HG03354 (cell line): ENCODE measurements around the gene CLCA2.
A peak's percentile ranks its signal among the peaks of the same experiment; 100 is the strongest.

Experiments
- ATAC-seq: cut with Tn5 transposase; IDR thresholded peaks from one replicate; pipeline ENCODE4 v1.9.1; 2021; ENCODE audit warnings: mild to moderate bottlenecking; ENCODE audit not compliant: unreplicated experiment, poor library complexity, severe bottlenecking

The CLCA2 gene

DNA sequence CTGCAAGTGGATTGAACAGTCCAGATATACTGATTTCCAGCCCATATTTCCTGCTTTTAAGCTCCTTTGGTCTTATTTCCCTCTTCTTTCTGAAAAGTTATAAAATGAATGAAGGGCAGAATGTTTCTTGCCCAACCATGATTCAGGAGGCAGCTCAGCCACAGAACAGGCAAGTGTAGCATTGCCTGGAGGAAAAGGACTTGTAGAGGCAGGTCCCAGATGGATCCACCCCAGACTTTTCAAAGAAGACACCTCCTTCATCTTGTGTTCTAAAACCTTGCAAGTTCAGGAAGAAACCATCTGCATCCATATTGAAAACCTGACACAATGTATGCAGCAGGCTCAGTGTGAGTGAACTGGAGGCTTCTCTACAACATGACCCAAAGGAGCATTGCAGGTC is at the start of gene CLCA2:
TSS of gene CLCA2 (plus strand) at position 299 of the 400 bp plus-strand sequence. CDS start at position 376, 77 bp downstream.
- ATAC-seq, result no peak

- ATAC-seq, result no peak
These were observed 48.3 kb upstream of the CLCA2 start for GRCh38 chr1:86375688-86376087.

- ATAC-seq, result no peak
These were observed 46.6 kb upstream of the CLCA2 start for GRCh38 chr1:86377341-86377740.

DNA sequence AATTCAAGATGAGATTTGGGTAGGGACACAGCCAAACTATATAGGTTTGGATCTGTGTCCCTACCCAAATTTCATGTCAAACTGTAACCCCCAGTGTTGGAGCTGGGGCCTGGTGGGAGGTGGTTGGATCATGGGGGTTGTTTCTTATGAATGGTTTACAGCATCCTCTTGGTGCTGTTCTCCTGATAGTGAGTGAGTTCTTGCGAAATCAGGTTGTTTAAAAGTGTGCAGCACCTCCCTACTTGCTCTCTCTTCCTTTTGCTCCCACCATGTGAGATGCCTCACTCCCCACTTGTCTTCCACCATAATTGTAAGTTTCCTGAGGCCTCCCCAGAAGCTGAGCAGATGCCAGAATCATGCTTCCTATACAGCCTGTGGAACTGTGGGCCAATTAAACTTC is 45.2 kb upstream of the CLCA2 start:
- ATAC-seq, result no peak

DNA sequence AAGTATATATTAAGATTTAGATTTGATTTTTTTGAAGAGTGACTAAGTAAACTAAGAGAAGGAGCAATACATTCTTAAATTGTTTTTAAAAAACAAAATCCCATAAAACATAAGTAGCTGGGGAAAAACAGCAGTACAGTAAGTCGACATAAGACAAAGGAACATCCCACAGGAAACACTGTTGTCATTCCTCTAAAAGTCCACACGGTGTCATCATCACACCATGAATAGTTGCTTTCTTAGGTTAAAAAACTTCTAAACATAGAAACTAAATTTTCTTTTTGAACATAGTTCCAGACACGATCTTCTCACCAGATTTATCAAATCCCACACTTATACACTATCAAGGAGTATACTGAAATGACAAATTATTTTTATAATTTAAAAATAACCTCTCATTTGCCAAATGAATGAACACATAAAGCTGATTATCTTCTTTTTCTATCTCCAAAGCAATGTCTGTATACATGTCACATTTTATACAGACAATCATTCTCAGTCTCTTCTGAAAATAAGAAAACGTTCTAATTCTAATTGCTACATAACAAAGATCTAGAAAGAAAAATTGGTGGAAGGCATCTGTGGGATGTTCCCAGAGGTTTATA is 43.6 kb upstream of the CLCA2 start:
- peak; percentile 76 for ATAC-seq

- no peak for ATAC-seq
These were observed 42.7 kb upstream of the CLCA2 start for GRCh38 chr1:86381223-86381622.

GRCh38 chr1:86382878-86383277 is 41.1 kb upstream of the CLCA2 start:
- peak; percentile 66 for ATAC-seq

- ATAC-seq, result no peak
These were observed 35.9 kb upstream of the CLCA2 start for GRCh38 chr1:86387916-86388627.

DNA sequence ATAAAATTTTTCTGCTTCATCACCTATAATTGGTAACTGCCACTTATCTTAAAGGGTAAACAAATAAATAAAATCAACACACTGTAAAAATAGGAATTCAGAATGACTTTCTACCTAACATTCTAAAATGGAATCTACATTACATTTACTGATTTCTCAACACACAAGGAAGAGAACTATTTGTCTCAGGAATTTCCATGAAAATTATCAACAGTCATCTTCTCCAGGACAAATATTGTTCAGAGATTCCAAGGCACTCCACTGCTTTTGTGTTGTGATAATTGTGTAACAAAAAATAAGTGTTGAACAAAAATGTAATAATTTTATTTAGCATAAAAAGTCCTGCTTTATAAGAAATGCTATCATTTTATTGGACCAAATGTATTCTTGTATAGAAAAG is 35.2 kb upstream of the CLCA2 start:
- ATAC-seq, result no peak

GRCh38 chr1:86389307-86389706 is 34.7 kb upstream of the CLCA2 start:
- ATAC-seq, result peak; percentile 93

- ATAC-seq, result no peak
These were observed 29.6 kb upstream of the CLCA2 start for GRCh38 chr1:86394416-86394815.

DNA sequence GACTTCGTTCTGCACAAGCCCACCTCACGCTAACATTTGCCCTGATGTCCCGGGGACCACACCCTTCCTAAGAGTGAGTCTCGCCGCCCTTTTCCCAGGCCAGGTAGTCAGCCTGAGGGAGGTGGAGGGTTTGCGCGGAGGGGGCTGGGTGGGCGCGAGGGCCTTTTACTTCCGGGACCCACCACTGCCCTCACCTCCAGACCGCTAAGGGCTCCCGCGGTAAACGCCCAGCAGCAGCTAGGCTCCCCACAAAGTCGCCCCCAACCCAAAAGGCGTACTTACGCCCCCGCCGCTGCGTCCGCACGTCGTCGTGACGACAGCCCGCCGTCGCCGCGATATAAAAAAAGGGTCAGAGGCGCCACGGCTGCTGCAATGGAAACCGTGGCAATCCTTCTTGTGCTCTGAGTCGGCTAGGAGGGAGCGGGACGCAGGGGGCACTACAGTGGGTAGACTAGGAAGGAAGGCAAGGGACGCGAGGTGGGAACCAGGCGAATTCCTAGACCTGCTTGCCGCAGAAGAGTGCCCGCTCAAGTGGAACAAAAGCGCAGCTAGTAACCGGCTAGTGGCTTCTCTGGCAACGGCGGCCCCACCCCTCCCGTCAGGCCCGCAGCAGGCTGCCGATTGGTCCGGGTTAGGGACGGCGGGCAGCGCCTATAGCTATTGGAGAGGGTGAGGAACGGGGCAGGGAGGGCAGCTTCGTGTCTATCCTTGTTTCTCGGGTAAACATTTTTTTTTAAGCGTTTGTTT is 28.0 kb upstream of the CLCA2 start, which contains the start of gene ODF2L:
TSS of gene ODF2L (minus strand) at position 573 of the 747 bp plus-strand sequence. CDS start 9,296 bp downstream, outside the sequence.
- peak; percentile 100 for ATAC-seq

GRCh38 chr1:86396498-86396890 is 27.5 kb upstream of the CLCA2 start:
- peak; percentile 29 for ATAC-seq

DNA sequence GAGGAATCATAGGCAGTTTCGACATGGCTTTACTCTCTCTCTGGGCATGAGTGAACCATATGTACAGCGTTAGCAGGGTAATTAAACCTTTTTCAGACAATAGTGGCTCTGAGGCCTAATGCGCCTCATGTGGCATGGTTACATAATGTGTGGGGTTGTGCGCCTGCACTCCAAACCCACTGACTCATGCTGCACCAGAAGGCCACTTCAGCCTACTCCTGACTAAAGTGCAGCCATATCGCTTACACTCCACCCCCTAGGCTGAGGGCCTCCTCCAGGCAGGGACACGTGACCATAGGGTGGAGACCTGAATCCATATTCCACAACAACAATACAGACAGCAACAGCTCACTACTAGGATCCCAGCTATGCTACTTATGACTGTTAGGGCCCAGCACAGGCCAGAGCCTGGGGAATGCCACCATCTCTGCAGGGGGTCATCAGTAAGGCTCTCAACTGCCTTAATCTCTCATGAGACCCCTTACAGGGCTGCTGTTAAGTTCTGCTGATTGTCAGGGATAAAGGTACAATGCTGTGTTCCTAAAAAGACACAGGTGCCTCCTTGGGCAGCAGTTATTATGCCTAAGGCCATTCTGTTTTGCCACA is 14.5 kb upstream of the CLCA2 start:
- ATAC-seq, result no peak

DNA sequence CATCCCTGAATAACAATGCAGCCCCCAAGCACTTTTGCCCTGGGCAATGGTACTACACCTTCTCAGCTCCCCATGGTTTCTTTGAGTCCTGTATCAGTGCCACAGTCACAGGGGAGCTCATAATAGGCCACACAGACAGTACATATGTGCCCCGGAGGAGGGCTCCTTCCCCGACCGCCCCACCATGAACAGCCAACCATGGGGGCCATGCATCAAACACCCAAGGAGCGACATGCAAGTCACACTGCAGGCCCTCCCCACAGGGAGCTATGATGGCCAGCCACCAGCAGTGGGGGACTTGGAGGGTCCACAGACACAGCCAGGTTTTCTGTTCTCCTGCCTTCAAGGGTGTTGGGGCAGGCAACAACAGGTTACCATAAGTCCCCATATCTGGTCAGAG is 13.1 kb upstream of the CLCA2 start:
- no peak for ATAC-seq

DNA sequence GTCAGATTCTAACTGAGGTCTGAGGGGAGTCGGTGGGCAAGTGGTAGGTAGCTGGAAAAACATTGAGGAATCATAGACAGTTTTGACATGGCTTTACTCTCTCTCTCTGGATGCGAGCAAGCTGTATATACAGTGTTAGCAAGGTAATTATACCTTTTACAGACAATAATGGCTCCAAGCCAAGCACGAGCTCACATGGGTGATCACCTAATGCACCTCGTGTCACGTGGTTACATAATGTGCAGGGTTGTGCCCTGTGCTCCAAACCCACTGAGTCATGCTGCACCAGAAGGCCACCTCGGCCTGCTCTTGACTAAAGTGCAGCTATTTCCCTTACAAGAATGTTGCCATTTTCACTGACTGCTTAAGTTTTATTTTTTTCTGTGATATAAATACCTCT is 7.6 kb upstream of the CLCA2 start:
- ATAC-seq, result no peak

DNA sequence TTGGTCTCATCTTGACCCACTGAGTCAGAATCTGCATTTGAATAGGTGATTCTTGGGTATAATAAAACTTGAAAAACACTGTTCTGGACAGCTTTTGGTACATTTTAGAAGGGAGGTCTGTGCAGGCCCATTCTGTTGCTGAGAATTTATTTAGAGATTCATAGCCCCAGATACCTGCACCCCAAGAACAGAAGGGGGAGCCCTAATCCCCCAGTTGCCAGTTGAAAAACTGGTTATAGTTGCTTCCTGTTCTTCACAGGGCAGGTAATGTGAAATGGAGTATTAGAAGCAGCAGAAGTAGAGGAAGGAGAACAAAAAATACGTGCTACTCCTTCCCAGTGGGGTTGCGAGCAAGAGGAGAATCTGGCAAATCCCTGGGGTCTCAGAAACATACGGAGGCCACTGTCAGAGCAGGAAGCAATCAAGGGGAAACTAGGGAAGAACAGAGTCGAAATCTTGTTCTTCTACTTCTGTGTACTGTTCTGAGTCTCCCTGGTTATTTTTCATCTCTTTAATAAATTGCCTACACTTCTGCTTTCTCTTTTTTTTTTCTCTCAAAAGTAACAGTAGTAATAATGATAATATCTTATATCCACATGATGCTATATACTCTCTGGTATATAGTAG is 4.6 kb upstream of the CLCA2 start:
- ATAC-seq, result peak; percentile 84

DNA sequence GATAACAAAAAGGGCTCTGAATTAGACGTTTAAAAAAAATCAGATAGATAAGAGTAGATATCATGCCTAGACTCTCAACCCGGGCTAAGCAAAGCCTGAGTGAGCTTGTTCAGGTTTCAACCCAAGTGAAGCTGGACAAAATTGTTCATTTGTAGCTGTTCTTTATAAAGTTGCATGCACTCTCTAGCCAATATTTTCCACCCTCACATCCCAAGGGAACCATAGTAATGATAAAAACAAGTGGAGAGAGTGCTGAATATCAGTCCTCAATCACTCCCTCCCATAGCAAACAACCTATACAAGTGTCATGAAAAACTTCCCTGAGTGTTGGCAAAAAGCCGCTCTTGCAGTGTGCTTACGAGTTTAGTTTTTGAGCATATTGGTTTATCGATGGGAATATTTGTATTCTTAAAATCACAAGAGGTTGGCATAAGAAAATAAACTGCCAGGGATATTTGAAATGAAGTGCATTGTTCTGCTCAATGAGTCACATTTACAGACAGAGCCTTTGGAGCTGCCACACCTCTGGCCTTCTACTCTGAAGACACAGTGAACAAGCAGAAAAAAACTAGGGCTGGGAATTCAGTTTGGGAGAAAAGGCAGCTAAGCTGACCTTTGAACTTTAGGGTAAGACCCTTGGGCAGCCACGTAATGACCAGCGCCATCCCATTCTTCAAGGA is 2.2 kb upstream of the CLCA2 start:
- no peak for ATAC-seq

DNA sequence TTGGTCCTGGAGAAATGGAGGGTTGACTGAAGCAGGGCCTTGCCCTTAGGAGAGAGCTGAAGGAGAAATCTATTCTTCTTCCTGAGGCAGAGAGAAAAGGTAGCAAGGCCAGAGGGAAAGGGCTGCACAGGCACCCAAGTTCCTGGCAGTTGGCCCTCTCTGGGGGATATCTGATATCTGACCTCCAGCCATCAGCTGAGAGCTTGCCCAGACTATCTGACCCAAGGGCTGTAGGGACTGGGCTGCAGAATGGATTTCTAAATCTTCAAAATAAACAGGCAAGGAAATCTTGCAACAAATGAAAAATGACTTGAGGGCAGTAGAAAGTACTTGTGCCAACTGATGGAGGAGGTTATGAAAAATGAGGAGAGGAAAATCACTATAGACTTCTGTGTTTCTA is 498 bp upstream of the CLCA2 start:
- no peak for ATAC-seq
